ENCODE data around the gene ADAM8. TPM values are rescaled to one million over a fixed set of nuclear protein-coding genes. Genes with fewer than 3 reads are reported as not detected.

The ADAM8 gene
- total RNA-seq, 4 donors from 2014 or later = 0.90 to 2.1 (median 1.2) TPM

GRCh38 chr10:133275684-133276092 is 980 bp downstream of the ADAM8 start:
- no peak for ATAC-seq
- Histone ChIP-seq H3K27ac (no peak overlapping the region), H3K4me1 (no peaks in the 10 kb centered on the region), H3K4me3 (no peak overlapping the region), H3K9me3 (no peaks in the 10 kb centered on the region), H3K27me3 (peaks cover 18 to 22% (median 18%) of the 10 kb centered on the region in 3 donors), H3K36me3 (peaks cover 0 to 20% of the 10 kb centered on the region in 2 donors)
- TF ChIP-seq, protein P1, sequence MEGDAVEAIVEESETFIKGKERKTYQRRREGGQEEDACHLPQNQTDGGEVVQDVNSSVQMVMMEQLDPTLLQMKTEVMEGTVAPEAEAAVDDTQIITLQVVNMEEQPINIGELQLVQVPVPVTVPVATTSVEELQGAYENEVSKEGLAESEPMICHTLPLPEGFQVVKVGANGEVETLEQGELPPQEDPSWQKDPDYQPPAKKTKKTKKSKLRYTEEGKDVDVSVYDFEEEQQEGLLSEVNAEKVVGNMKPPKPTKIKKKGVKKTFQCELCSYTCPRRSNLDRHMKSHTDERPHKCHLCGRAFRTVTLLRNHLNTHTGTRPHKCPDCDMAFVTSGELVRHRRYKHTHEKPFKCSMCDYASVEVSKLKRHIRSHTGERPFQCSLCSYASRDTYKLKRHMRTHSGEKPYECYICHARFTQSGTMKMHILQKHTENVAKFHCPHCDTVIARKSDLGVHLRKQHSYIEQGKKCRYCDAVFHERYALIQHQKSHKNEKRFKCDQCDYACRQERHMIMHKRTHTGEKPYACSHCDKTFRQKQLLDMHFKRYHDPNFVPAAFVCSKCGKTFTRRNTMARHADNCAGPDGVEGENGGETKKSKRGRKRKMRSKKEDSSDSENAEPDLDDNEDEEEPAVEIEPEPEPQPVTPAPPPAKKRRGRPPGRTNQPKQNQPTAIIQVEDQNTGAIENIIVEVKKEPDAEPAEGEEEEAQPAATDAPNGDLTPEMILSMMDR (IDR thresholded peaks at IDR 0.05 in 4 of 5, conservative IDR thresholded peaks at IDR 0.05 in 1 of 5) = no peak
- no peak for TF ChIP-seq POLR2A (IDR thresholded peaks at IDR 0.05)
- intact Hi-C loops (cut with DNase I; ENCODE audit: low total_unique reads) (no loop called here), in situ Hi-C loops (cut with MboI; ENCODE audit: low sequenced_read_pairs in 4 of 4) (no loop called here)
- no peak for DNase-seq

- in situ Hi-C loops (cut with MboI; ENCODE audit: low sequenced_read_pairs in 4 of 4) (no loop called here), intact Hi-C loops (cut with DNase I; ENCODE audit: low total_unique reads) (no loop called here)
- no peak for ATAC-seq
- TF ChIP-seq POLR2A (IDR thresholded peaks at IDR 0.05) = no peak
- TF ChIP-seq, protein P1 (IDR thresholded peaks at IDR 0.05 in 4 of 5, conservative IDR thresholded peaks at IDR 0.05 in 1 of 5) = no peak
- H3K4me3 ChIP-seq = no peak overlapping the region
- H3K27ac ChIP-seq = no peak overlapping the region
- H3K36me3 ChIP-seq = peaks cover 0 to 14% of the 10 kb centered on the region in 2 donors
- peaks cover 18 to 22% (median 18%) of the 10 kb centered on the region in 3 donors for H3K27me3 ChIP-seq
- no peaks in the 10 kb centered on the region for H3K9me3 ChIP-seq
- H3K4me1 ChIP-seq = no peaks in the 10 kb centered on the region
- DNase-seq = no peak
These were observed 1.7 kb downstream of the ADAM8 start for GRCh38 chr10:133274751-133275683.

DNA sequence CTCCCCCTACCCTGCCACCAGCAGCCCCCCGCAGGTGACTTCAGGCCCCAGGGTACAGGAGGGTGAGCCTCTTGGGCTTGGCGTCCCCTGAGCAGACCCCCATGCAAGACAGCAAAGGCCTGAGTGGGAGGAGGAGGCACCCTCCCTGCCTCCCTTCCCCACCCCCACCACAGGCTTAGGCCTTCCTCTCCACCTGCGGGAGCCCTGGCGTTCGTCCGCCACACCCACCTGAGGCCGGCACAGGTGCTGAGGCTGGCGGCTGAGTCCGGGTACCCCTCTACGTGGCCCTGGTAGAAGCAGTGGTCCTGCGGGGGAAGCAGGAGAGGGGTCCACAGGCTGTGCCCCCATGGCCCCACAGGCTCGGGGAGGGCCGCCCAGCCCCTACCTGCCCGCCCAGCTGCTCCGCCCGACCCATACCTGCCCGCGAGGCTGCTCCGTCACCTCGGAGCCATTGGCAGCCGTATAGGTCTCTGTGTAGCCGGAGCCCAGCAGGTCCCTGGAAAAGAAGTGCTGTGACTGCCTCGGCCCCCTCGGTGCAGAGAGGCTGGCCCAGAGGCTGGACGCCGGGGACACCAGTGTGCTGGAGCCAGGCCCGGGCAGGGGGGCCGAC is 3.0 kb downstream of the ADAM8 start:
- Histone ChIP-seq H3K4me3 (no peak overlapping the region), H3K36me3 (no peaks in the 10 kb centered on the region), H3K27ac (no peak overlapping the region), H3K27me3 (peaks cover 18 to 22% (median 18%) of the 10 kb centered on the region in 3 donors), H3K9me3 (no peaks in the 10 kb centered on the region), H3K4me1 (no peaks in the 10 kb centered on the region)
- TF ChIP-seq, protein P1 (IDR thresholded peaks at IDR 0.05 in 4 of 5, conservative IDR thresholded peaks at IDR 0.05 in 1 of 5) = no peak
- no peak for TF ChIP-seq POLR2A (IDR thresholded peaks at IDR 0.05)
- ATAC-seq = no peak
- DNase-seq = no peak
- intact Hi-C loops (cut with DNase I; ENCODE audit: low total_unique reads) = no loop called here
- in situ Hi-C loops (cut with MboI; ENCODE audit: low sequenced_read_pairs in 4 of 4) = no loop called here

- no peak for TF ChIP-seq POLR2A (IDR thresholded peaks at IDR 0.05)
- TF ChIP-seq, protein P1 (IDR thresholded peaks at IDR 0.05 in 4 of 5, conservative IDR thresholded peaks at IDR 0.05 in 1 of 5) = no peak
- Histone ChIP-seq H3K36me3 (no peaks in the 10 kb centered on the region), H3K27me3 (peaks cover 18 to 22% (median 18%) of the 10 kb centered on the region in 3 donors), H3K9me3 (no peaks in the 10 kb centered on the region), H3K4me3 (no peak overlapping the region), H3K4me1 (no peaks in the 10 kb centered on the region), H3K27ac (no peak overlapping the region)
- no peak for ATAC-seq
- in situ Hi-C loops (cut with MboI; ENCODE audit: low sequenced_read_pairs in 4 of 4) (no loop called here), intact Hi-C loops (cut with DNase I; ENCODE audit: low total_unique reads) (no loop called here)
- no peak for DNase-seq
These were observed 3.7 kb downstream of the ADAM8 start for GRCh38 chr10:133272964-133273420.
